Fibroblast of villous mesenchyme (primary cell): ENCODE data around the gene PLRG1. TPM values are rescaled to one million over a fixed set of nuclear protein-coding genes. Genes with fewer than 3 reads are reported as not detected.

ENCODE experiments used
- DNase-seq: peaks from one replicate; pipeline ENCODE4 v3.0.0-alpha.2; 2010; ENCODE audit warnings: low read depth
- H3K4me3 ChIP-seq: 2 replicates; pipeline ENCODE4 v1.5.1; 2011; ENCODE audit warnings: low read depth, mild to moderate bottlenecking, low read length
- total RNA-seq: library from RNA; depleted of rRNA; stranded (reverse); fragments of >200 nt; gene quantifications from 2 replicates; pipeline ENCODE4 v1.2.3, GENCODE V29; 2012
- TF ChIP-seq, protein P1 (sequence below): IDR thresholded peaks from 2 replicates; pipeline ENCODE4 v1.5.1; 2012; ENCODE audit warnings: low read depth, mild to moderate bottlenecking, low read length; ENCODE audit not compliant: insufficient read depth

PLRG1 gene
- total RNA-seq, 1 donor, result 82.0 TPM

DNA sequence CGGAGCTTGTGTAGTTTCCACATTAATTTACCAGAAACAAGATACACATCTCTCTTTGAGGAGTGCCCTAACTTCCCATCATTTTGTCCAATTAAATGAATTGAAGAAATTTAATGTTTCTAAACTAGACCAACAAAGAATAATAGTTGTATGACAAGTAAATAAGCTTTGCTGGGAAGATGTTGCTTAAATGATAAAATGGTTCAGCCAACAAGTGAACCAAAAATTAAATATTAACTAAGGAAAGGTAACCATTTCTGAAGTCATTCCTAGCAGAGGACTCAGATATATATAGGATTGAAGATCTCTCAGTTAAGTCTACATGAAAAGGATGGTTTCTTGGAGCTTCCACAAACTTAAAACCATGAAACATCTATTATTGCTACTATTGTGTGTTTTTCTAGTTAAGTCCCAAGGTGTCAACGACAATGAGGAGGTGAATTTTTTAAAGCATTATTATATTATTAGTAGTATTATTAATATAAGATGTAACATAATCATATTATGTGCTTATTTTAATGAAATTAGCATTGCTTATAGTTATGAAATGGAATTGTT is 12.6 kb upstream of the PLRG1 start, which contains the start of gene FGB:
FGB (plus strand) TSS at position 315 of the 558 bp plus-strand sequence; CDS start at position 323, 8 bp downstream.
- no peak within 1 kb of the TSS for H3K4me3 ChIP-seq
- DNase-seq, result no peak
- TF ChIP-seq, protein P1, sequence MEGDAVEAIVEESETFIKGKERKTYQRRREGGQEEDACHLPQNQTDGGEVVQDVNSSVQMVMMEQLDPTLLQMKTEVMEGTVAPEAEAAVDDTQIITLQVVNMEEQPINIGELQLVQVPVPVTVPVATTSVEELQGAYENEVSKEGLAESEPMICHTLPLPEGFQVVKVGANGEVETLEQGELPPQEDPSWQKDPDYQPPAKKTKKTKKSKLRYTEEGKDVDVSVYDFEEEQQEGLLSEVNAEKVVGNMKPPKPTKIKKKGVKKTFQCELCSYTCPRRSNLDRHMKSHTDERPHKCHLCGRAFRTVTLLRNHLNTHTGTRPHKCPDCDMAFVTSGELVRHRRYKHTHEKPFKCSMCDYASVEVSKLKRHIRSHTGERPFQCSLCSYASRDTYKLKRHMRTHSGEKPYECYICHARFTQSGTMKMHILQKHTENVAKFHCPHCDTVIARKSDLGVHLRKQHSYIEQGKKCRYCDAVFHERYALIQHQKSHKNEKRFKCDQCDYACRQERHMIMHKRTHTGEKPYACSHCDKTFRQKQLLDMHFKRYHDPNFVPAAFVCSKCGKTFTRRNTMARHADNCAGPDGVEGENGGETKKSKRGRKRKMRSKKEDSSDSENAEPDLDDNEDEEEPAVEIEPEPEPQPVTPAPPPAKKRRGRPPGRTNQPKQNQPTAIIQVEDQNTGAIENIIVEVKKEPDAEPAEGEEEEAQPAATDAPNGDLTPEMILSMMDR, result no peak

DNA sequence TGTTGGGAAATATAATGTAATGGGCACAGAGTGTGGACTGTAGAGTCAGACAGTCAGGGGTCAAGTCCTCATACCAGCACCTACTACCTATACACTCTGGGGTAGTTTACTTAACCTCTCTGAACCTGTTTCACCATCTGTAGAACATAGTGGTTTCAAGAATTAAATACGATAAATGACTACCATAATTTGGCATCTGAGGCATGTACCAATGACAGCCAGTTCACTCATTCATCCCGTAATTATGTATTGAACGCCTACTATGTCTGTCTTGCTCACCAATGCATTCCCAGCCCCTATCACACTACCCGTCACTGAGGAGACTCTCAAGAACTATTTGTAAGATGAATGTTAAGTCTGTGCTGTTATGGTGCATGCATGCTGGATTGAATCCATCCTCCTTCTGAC is 10.6 kb upstream of the PLRG1 start:
- DNase-seq, result peak; percentile 28
- TF ChIP-seq, protein P1, result no peak

DNA sequence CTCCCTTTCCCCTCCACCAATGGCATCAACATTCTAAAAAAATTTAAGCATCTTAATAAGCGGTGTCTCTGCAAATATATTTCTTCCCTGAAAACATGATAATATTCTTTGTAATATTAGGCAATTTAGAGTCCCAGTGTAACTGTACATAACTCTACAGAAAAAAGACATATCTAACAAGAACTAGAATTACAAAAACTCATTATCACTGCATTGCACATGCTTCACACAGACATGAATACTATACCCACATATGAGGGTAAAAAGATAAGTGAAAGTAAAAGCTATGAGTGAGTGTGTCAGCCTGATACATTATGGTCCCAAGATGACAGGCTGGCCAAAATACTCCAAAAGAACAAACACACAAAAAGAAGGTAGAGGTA is 10.2 kb upstream of the PLRG1 start:
- TF ChIP-seq, protein P1, result no peak
- DNase-seq, result no peak
- no peak overlapping the region for H3K4me3 ChIP-seq

More for the DNA sequence above, 10.6 kb upstream of the PLRG1 start:
- no peak overlapping the region for H3K4me3 ChIP-seq

DNA sequence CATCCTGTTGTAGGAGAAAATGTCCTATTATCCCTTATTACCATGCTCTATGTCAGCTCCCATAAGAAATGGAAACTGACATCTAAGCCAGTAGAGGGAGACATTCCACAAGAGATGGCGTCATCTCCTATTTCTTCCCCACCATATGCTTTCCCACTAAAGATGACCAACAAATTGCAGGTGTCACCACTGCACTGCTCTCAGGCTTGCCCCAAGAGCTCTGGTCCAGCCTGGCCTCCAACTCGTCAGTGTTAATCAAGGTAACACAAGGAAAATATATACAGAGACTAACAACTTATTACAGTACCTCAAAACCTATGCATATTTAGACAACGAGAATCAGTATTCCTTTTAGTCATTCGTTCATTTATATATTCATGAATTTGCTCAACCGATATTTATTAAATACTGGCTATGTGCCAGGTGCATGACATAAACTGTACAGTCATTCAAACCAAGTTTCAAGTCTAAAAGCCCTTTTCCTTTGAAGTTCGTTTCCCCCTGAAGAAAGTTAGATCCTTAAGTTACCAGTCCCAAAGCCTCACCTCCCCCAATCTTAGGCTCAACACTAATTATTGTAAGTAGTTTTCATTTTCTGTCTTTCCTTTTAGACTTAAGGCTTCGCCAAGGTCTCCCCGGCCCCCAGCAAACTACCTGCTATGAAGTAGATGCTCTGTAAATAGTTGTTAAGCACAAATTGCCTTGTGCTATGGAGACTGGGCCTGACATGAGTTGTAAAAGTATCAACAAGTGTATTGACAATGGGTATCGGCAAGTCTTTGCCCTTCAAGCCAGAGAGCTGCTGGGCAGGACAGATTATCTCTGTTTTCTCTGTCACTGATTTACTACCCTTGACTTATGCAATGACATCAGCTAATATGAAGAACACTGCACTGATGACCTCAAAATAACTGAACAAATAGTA is 9.6 kb upstream of the PLRG1 start:
- no peak overlapping the region for H3K4me3 ChIP-seq
- TF ChIP-seq, protein P1, result peak; percentile 69
- DNase-seq, result peak; percentile 59

DNA sequence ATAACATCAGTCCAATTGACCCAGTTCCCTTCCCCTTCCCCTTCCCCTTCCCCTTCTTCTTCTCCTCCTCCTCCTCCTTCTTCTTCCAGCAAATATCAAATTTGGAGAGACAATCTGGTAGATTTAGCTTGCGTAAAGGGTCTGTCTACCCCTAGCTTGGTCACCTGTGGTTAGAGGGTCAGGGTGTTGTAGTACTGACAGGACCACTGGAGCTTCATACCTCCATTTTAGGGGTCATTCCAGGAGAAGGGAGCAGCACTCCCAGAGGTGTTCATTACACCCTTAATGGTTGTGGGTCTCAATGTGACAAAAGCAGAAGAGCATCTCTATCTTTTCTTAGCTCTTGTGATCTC is 8.9 kb upstream of the PLRG1 start:
- TF ChIP-seq, protein P1, result no peak
- no peak overlapping the region for H3K4me3 ChIP-seq
- no peak for DNase-seq

DNA sequence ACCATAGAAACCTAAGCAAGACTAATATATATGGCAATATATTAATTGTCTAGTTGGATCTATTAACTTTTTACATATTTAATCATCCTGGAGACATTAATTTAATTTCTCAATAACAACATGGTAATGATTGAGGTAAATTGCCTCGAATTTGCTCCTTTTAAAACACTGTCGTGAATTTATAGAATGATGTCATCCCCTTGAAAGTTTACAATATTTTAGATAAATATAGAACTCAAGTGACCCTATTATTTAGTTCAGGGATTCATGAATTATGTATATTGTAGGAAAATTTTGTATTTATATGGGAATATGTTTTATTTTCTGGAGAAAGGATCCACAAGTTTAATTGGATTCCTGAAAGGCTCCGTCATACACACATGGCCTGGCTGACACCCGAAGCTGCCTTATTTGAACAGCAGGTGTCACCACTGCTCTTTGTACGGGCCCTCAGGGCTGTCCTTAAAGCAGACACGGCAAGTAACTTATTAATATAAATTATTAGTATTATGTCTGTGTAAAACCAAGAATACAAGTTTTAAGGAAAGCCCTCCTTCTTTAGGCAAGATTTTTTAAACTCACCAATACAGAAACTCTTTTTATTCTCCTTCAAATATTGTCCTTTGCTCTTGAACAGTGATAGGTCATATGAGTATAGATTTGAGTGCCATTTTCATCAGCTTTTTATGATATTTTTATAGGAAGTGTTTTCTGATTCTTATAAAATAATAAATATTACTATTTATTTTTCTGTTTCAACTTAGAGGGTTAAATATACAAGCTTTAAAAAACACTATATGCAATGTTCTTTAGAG is 1.9 kb upstream of the PLRG1 start:
- peak; percentile 88 for DNase-seq
- TF ChIP-seq, protein P1, result peak; percentile 76
- H3K4me3 ChIP-seq, result no peak overlapping the region
